ENCODE results near the gene PTGES. TPM values are rescaled to one million over a fixed set of nuclear protein-coding genes. Genes with fewer than 3 reads are reported as not detected.

Gene PTGES
- total and polyA plus RNA-seq, 2 donors (not counting 1 experiment from before 2014, with no cell fraction given): 9.6 to 13.3 TPM

- DNase-seq (ENCODE audit: low read depth in 2 of 2): no peak
- no peaks in the 10 kb centered on the region for H3K27me3 ChIP-seq (ENCODE audit: control insufficient read depth, insufficient read depth, low read length)
- no peaks in the 10 kb centered on the region for H3K79me2 ChIP-seq (ENCODE audit: control insufficient read depth, insufficient read depth, low read length)
- no peak overlapping the region for H2AFZ ChIP-seq (ENCODE audit: low read length)
- no peaks in the 10 kb centered on the region for H3K9me3 ChIP-seq (ENCODE audit: control insufficient read depth, insufficient read depth, low read depth, low read length)
- peaks cover 4% of the 10 kb centered on the region for H3K4me1 ChIP-seq (ENCODE audit: control insufficient read depth, extremely low read depth, insufficient read depth, low read length)
- H3K9ac ChIP-seq (ENCODE audit: insufficient read depth, low read length): no peak overlapping the region
- TF ChIP-seq CTCF (conservative IDR thresholded peaks at IDR 0.05 in 1 of 2, IDR thresholded peaks at IDR 0.05 in 1 of 2; ENCODE audit: low read depth in 1 of 2, low read length in 2 of 2): no peak
- no peak for TF ChIP-seq EZH2 (IDR thresholded peaks at IDR 0.05; ENCODE audit: low read length, missing control alignments)
- no peak overlapping the region for H3K4me3 ChIP-seq (replicated peaks in 1 of 4; ENCODE audit: control extremely low read depth in 1 of 4, insufficient read depth in 1 of 4, low read depth in 3 of 4, low read length in 4 of 4)
- no peak overlapping the region for H3K27ac ChIP-seq (ENCODE audit: insufficient read depth, low read length)
- no peaks in the 10 kb centered on the region for H4K20me1 ChIP-seq (ENCODE audit: control insufficient read depth, extremely low read depth, insufficient read depth, low read length)
- H3K36me3 ChIP-seq (ENCODE audit: control insufficient read depth, insufficient read depth, low read length): no peaks in the 10 kb centered on the region
- no peak overlapping the region for H3K4me2 ChIP-seq (ENCODE audit: extremely low read depth, insufficient read depth, low read length)
Measured at GRCh38 chr9:129720181-129720864, 32.5 kb downstream of the PTGES start.

GRCh38 chr9:129719135-129719534, 33.7 kb downstream of the PTGES start:
- no peaks in the 10 kb centered on the region for H3K27me3 ChIP-seq (ENCODE audit: control insufficient read depth, insufficient read depth, low read length)
- no peak overlapping the region for H3K27ac ChIP-seq (ENCODE audit: insufficient read depth, low read length)
- no peak overlapping the region for H3K4me2 ChIP-seq (ENCODE audit: extremely low read depth, insufficient read depth, low read length)
- H3K79me2 ChIP-seq (ENCODE audit: control insufficient read depth, insufficient read depth, low read length): no peaks in the 10 kb centered on the region
- no peaks in the 10 kb centered on the region for H4K20me1 ChIP-seq (ENCODE audit: control insufficient read depth, extremely low read depth, insufficient read depth, low read length)
- H3K36me3 ChIP-seq (ENCODE audit: control insufficient read depth, insufficient read depth, low read length): no peaks in the 10 kb centered on the region
- H3K9me3 ChIP-seq (ENCODE audit: control insufficient read depth, insufficient read depth, low read depth, low read length): no peaks in the 10 kb centered on the region
- H3K4me1 ChIP-seq (ENCODE audit: control insufficient read depth, extremely low read depth, insufficient read depth, low read length): peaks cover 4% of the 10 kb centered on the region
- H3K4me3 ChIP-seq (replicated peaks in 1 of 4; ENCODE audit: control extremely low read depth in 1 of 4, insufficient read depth in 1 of 4, low read depth in 3 of 4, low read length in 4 of 4): no peak overlapping the region
- no peak for DNase-seq (ENCODE audit: low read depth in 2 of 2)
- H3K9ac ChIP-seq (ENCODE audit: insufficient read depth, low read length): no peak overlapping the region
- no peak overlapping the region for H2AFZ ChIP-seq (ENCODE audit: low read length)
- TF ChIP-seq CTCF (conservative IDR thresholded peaks at IDR 0.05 in 1 of 2, IDR thresholded peaks at IDR 0.05 in 1 of 2; ENCODE audit: low read depth in 1 of 2, low read length in 2 of 2) (no peak), EZH2 (IDR thresholded peaks at IDR 0.05; ENCODE audit: low read length, missing control alignments) (no peak)

- Histone ChIP-seq H3K4me3 (replicated peaks in 1 of 4; ENCODE audit: control extremely low read depth in 1 of 4, insufficient read depth in 1 of 4, low read depth in 3 of 4, low read length in 4 of 4) (no peak overlapping the region), H3K9me3 (ENCODE audit: control insufficient read depth, insufficient read depth, low read depth, low read length) (no peaks in the 10 kb centered on the region), H3K27ac (ENCODE audit: insufficient read depth, low read length) (no peak overlapping the region), H3K9ac (ENCODE audit: insufficient read depth, low read length) (no peak overlapping the region), H4K20me1 (ENCODE audit: control insufficient read depth, extremely low read depth, insufficient read depth, low read length) (no peaks in the 10 kb centered on the region), H3K4me2 (ENCODE audit: extremely low read depth, insufficient read depth, low read length) (no peak overlapping the region), H3K36me3 (ENCODE audit: control insufficient read depth, insufficient read depth, low read length) (no peaks in the 10 kb centered on the region), H2AFZ (ENCODE audit: low read length) (no peak overlapping the region), H3K4me1 (ENCODE audit: control insufficient read depth, extremely low read depth, insufficient read depth, low read length) (peaks cover 4% of the 10 kb centered on the region), H3K27me3 (ENCODE audit: control insufficient read depth, insufficient read depth, low read length) (no peaks in the 10 kb centered on the region), H3K79me2 (ENCODE audit: control insufficient read depth, insufficient read depth, low read length) (no peaks in the 10 kb centered on the region)
- DNase-seq (ENCODE audit: low read depth in 2 of 2): no peak
- TF ChIP-seq EZH2 (IDR thresholded peaks at IDR 0.05; ENCODE audit: low read length, missing control alignments) (no peak), CTCF (conservative IDR thresholded peaks at IDR 0.05 in 1 of 2, IDR thresholded peaks at IDR 0.05 in 1 of 2; ENCODE audit: low read depth in 1 of 2, low read length in 2 of 2) (no peak)
Measured at GRCh38 chr9:129718647-129719046, 34.2 kb downstream of the PTGES start.

Data from fibroblast of lung (primary cell).